ENCODE results near the gene NR2F2. TPM values are rescaled to one million over a fixed set of nuclear protein-coding genes. Genes with fewer than 3 reads are reported as not detected.
A peak's percentile ranks its signal among the peaks of the same experiment; 100 is the strongest.

NR2F2 gene
- total and polyA plus RNA-seq, 9 donors: 11.3 to 71.4 (median 49.8) TPM

DNA sequence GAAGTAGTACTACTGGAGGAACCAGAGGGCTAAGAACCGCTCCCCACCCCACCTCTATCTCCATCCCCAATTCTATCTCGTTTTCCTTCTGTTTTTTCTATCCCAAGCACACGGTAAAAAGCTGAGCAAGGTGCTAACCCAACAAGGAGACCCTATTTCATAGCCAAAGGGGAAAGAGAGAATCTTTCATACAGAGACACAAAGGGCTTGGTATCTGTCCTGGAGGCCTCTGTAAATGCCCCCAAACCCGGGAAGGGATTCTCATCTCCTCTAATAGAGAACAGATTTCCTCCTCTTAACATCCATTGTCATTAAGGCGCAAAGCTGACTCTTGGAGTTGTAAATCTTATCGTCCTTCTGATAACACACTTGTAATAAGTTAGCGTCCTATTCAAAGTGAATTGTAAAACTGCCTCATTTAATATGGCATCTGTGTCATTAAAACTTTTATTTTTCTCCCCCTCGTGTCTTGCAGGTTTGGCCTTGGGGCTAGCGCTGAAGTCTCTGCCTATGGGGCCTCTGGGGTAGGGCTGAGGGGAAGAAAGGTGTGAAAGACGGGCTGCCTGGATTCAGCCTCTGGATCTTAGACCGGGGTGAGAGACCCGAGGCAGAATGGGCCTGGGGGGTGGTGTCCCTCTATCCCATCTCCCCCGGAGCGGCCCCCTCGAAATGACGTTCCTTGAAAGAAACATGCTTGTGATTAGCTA lies 12.1 kb downstream of the NR2F2 start:
- peaks cover 20% of the 10 kb centered on the region for H3K27me3 ChIP-seq (ENCODE audit: control insufficient read depth, insufficient read depth, low read length)
- H3K4me3 ChIP-seq (ENCODE audit: low read length): peak overlapping the region; percentile 6
- H3K4me1 ChIP-seq (ENCODE audit: control insufficient read depth, insufficient read depth, low read length): peaks cover 41% of the 10 kb centered on the region
- no peaks in the 10 kb centered on the region for H3K9me3 ChIP-seq (replicated peaks; ENCODE audit: control insufficient read depth, low read depth, low read length)
- H3K27ac ChIP-seq (ENCODE audit: low read length): peak overlapping the region; percentile 97
- H3K36me3 ChIP-seq (ENCODE audit: control insufficient read depth, insufficient read depth, low read length): peaks cover 18% of the 10 kb centered on the region
- 60% methylated on average over 2 of the region's 16 CpGs for WGBS (ENCODE audit: insufficient coverage)
- DNase-seq: no peak

DNA sequence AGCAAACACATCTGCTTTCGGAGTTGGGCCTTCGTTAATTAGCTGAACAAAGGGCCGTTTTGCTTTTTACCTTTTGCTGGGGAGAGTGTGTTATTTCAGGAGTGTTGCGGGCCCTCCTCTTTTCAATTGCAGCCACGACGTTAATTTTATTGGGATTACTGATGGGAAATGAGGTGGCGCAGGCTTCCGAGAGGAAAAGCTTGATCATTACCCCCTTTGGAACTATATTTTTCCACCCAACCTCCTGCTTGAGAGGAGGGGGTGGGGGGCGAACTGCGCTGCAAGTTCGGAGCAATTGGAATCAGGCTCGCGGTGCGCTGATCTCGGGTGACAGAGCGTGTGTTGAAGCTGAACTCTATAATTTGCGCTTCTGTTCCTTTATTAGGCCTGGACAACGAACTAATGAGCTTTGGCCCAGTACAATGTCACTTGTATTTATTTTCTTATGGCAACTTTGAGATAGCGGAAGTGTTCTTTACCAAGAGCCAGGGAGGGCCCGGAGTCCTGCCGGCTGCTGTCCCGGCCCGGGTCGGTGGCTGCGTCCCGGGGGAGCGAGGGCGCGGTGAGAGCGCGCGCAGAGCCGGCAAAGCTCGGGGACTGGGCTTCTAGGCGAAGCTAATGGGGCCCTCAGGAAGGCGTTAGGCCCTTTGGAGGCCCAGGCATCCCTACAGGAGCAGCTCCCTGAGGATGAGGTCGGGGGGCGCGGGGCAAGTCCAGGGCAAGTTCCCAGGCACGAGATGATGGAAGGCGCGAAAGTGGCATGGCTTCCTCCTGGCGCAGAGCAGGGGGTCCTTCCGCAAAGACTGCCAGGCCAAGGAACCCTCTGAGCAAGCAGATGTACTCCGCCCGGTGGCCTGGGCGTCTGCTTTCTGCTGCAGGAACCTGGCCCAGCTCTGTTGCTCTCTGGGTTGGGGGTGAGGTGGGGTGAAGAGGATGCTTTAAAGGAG lies 12.9 kb downstream of the NR2F2 start:
- WGBS (ENCODE audit: insufficient coverage): 45% methylated on average over 37 of the region's 47 CpGs
- no peaks in the 10 kb centered on the region for H3K9me3 ChIP-seq (replicated peaks; ENCODE audit: control insufficient read depth, low read depth, low read length)
- DNase-seq: peak; percentile 15
- peaks cover 18% of the 10 kb centered on the region for H3K36me3 ChIP-seq (ENCODE audit: control insufficient read depth, insufficient read depth, low read length)
- H3K4me1 ChIP-seq (ENCODE audit: control insufficient read depth, insufficient read depth, low read length): peaks cover 41% of the 10 kb centered on the region
- H3K4me3 ChIP-seq (ENCODE audit: low read length): peak overlapping the region; percentile 4
- H3K27ac ChIP-seq (ENCODE audit: low read length): peak overlapping the region; percentile 97
- H3K27me3 ChIP-seq (ENCODE audit: control insufficient read depth, insufficient read depth, low read length): peaks cover 20% of the 10 kb centered on the region

DNA sequence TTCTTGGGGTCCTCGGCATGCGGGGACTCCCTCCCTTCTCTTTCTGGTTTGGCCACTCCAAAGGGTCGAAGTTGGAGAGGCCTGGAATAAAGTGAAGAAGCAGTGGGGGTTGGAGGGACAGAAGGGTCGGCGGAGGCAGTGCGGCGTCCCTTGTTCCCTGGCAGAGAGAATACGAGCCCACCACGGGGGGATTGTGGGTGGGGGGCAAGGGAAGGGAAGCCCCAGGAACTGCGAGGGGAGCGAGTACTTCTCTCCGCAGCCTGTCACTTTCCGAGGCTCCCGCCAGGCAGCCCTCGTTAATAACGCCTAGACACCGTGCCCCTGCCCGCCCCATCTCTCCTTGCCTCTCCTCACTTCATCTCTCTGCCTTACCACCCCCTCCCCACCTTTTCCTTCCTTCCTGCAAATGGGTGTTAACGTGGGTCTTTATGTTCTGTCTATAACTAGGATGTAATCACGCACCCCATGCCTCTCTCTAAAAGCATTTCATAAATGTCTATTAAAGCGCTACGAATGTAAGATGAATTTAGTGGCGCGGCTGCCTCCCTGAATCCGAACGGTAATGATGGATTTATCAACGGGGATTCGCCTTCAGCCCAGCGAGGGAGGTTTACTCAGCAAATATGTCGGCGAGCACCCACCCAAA lies 13.7 kb downstream of the NR2F2 start:
- peak; percentile 11 for DNase-seq
- Histone ChIP-seq H3K36me3 (ENCODE audit: control insufficient read depth, insufficient read depth, low read length) (peaks cover 20% of the 10 kb centered on the region), H3K4me1 (ENCODE audit: control insufficient read depth, insufficient read depth, low read length) (peaks cover 41% of the 10 kb centered on the region), H3K4me3 (ENCODE audit: low read length) (no peak overlapping the region), H3K27ac (ENCODE audit: low read length) (peak overlapping the region; percentile 64), H3K27me3 (ENCODE audit: control insufficient read depth, insufficient read depth, low read length) (peaks cover 23% of the 10 kb centered on the region), H3K9me3 (replicated peaks; ENCODE audit: control insufficient read depth, low read depth, low read length) (no peaks in the 10 kb centered on the region)
- 73% methylated on average over 19 of the region's 31 CpGs for WGBS (ENCODE audit: insufficient coverage)

DNA sequence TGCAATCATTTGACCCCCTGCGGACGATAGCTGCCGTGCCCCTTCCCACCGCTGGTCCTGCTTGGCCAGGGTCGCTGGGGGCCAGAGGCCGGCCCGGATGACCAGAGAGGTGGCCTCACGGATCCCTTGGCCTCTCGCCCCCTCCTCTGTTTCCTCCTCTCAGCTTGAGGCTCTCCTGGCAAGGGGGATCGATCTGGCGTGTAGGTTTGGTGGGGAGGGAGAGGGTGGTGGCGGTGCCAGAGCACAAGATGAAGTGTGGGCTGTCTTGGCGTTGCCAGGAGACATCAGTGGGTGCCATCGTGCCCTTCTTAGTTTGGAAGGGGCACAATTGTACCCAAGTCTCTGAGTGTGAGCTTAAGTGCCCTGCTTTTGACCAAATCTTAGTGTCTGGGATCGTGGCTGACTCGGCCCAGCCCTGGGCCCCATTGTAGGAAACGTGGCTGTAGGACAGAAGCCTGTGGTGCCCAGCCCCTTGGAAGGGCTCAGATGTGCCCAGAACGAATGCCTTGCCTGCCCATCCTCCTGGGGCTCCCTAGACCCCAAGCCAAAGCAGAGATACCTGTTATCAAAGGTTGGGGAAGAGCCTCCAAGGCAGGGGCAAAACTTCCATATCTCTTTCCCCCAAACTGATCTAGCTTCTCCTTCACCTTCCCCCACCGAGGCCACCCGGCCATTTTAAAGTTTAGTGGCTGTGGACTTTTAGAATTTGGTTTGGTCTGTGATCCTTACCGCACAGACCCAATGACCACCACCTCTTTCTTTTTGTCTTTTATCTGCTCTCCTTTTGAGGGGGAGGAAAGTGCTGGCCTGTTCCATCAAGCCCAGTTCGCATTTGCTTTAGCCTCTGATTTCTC lies 14.4 kb downstream of the NR2F2 start:
- Histone ChIP-seq H3K36me3 (ENCODE audit: control insufficient read depth, insufficient read depth, low read length) (peaks cover 18% of the 10 kb centered on the region), H3K27me3 (ENCODE audit: control insufficient read depth, insufficient read depth, low read length) (peaks cover 23% of the 10 kb centered on the region), H3K4me1 (ENCODE audit: control insufficient read depth, insufficient read depth, low read length) (peaks cover 41% of the 10 kb centered on the region), H3K27ac (ENCODE audit: low read length) (peak overlapping the region; percentile 64), H3K9me3 (replicated peaks; ENCODE audit: control insufficient read depth, low read depth, low read length) (no peaks in the 10 kb centered on the region), H3K4me3 (ENCODE audit: low read length) (peak overlapping the region; percentile 31)
- no peak for DNase-seq
- 50% methylated on average over 12 of the region's 22 CpGs for WGBS (ENCODE audit: insufficient coverage)

DNA sequence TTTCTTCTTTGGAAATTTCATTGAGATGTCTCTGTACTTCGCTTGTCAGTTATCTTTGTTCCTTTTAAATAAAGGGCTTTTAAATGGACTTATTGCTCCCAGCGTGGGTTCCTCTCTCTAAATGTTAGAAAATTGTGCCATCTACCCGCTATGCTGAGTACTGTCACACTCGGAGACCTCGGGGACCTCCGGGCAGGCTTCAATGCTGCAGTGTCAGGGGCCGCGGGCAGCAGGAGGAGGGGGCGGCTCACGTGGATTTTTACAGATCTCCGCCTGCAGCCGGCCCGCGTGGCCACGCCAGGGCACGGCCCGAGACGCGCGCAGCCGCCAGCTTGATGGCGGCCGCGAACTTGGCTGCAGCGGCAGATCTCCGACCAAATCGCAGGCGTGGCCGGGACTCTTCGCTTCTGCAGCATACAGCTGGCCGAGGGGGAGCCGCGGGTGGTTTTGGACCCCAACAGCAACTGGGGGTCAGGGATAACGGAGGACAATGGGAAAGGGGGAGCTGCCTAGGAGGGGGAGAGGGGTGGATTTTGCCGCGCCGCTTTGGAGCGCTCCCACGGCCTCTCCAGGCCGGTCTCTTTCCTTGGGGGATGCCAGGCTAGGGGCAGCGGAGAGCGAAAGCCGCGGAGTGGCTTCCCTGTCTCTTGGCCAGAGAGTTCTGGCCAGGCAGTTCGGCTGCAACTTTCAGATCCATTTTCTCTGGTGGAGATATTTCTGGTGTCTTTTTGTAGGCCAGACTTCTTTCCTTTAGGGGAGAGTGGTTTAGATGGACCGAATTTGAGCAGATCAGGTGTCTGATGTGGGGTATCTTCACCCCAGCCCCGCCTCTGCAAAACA lies 15.3 kb downstream of the NR2F2 start:
- Histone ChIP-seq H3K27me3 (ENCODE audit: control insufficient read depth, insufficient read depth, low read length) (peaks cover 24% of the 10 kb centered on the region), H3K4me3 (ENCODE audit: low read length) (peak overlapping the region; percentile 31), H3K36me3 (ENCODE audit: control insufficient read depth, insufficient read depth, low read length) (peaks cover 18% of the 10 kb centered on the region), H3K27ac (ENCODE audit: low read length) (peak overlapping the region; percentile 64), H3K4me1 (ENCODE audit: control insufficient read depth, insufficient read depth, low read length) (peaks cover 41% of the 10 kb centered on the region), H3K9me3 (replicated peaks; ENCODE audit: control insufficient read depth, low read depth, low read length) (no peaks in the 10 kb centered on the region)
- DNase-seq: peak; percentile 91
- WGBS (ENCODE audit: insufficient coverage): under 1% methylated on average over 41 of the region's 47 CpGs

DNA sequence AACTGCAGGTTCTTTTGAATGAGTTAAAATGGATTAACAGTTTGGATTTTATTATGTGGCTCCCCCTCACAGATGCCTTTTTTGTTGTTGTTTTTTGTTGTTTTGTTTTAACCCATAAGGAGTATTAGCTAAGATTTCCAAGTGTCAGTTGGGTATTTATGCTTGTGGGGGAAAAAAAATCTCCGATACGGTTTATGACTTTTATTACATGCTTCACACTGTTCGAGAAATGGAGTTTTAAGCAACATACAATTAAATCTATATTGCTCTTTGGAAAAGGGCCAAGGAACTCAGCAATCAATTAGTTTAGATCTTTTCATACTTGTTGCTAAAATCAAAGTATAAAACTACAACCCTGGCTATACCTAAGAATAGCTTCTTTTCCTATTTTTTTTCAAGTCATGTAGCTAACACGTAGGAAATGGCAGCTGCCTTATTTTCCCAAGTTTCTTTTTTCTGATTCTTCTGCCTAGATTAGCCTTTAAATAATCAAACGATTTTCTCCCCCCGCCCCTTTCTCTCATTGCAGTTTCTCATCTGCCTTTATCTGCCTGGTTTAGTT lies 16.0 kb downstream of the NR2F2 start:
- 57% methylated on average over 1 of the region's 6 CpGs for WGBS (ENCODE audit: insufficient coverage)
- DNase-seq: peak; percentile 6
- peaks cover 40% of the 10 kb centered on the region for H3K4me1 ChIP-seq (ENCODE audit: control insufficient read depth, insufficient read depth, low read length)
- no peak overlapping the region for H3K4me3 ChIP-seq (ENCODE audit: low read length)
- peak overlapping the region; percentile 36 for H3K27ac ChIP-seq (ENCODE audit: low read length)
- peaks cover 28% of the 10 kb centered on the region for H3K27me3 ChIP-seq (ENCODE audit: control insufficient read depth, insufficient read depth, low read length)
- peaks cover 18% of the 10 kb centered on the region for H3K36me3 ChIP-seq (ENCODE audit: control insufficient read depth, insufficient read depth, low read length)
- H3K9me3 ChIP-seq (replicated peaks; ENCODE audit: control insufficient read depth, low read depth, low read length): no peaks in the 10 kb centered on the region

DNA sequence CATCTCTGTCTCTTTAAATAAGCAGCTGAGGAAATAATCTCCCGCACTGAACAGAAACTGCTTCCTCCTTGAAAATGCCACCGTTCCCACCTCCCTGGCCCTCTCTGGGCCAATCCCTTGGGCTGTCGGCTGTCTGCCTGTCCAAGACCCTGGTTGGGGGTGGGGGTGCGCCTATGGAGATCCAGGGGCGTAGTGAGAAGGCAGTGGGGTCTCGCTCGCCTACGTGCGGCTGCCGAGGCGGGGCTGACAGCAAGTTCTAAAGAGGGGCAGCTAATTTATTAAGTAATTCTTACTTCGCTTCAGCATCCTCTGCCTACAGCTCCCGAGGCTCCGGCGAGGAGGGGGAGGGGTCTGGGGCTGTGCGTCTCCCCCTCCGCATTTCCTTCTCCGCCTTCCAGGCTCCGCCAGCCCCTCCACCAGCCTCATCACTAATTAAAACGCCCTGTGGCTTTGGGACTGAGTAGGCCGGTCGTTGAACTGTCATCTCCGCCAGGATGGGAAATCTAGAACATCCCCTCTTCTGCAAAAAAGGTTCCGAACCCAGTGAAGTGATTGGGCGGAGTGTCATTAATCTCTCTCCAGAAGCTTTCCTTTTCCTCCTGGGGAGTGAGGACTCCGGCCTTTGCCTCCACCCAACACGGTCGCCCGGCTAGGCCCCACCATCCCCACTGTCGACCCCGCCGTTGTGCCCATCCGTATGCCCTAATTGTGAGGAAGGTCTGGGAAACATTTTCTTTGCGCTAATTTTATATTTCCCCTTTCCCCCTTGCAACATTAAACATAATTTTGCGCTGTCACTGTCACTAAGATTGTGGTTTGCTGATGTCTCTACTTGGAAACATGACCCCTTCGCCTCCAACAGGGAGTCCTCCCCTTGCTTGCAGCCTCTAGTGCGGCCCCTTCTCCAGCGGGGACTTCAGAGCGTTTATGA lies 16.9 kb downstream of the NR2F2 start:
- peak overlapping the region; percentile 16 for H3K4me3 ChIP-seq (ENCODE audit: low read length)
- peaks cover 32% of the 10 kb centered on the region for H3K4me1 ChIP-seq (ENCODE audit: control insufficient read depth, insufficient read depth, low read length)
- no CpG with 5 or more reads among the region's 39 CpGs for WGBS (ENCODE audit: insufficient coverage)
- peaks cover 16% of the 10 kb centered on the region for H3K36me3 ChIP-seq (ENCODE audit: control insufficient read depth, insufficient read depth, low read length)
- peak overlapping the region; percentile 67 for H3K27ac ChIP-seq (ENCODE audit: low read length)
- no peaks in the 10 kb centered on the region for H3K9me3 ChIP-seq (replicated peaks; ENCODE audit: control insufficient read depth, low read depth, low read length)
- DNase-seq: peak; percentile 32
- peaks cover 31% of the 10 kb centered on the region for H3K27me3 ChIP-seq (ENCODE audit: control insufficient read depth, insufficient read depth, low read length)

Data from muscle of leg (tissue), 11 donors.